Left forelimb (tissue), 1 donor: ENCODE data around the gene EME2.

Source experiments
- DNase-seq: peaks from one replicate; pipeline ENCODE4 v3.0.0-alpha.2; 2018; ENCODE audit warnings: low spot score

Gene EME2

DNA sequence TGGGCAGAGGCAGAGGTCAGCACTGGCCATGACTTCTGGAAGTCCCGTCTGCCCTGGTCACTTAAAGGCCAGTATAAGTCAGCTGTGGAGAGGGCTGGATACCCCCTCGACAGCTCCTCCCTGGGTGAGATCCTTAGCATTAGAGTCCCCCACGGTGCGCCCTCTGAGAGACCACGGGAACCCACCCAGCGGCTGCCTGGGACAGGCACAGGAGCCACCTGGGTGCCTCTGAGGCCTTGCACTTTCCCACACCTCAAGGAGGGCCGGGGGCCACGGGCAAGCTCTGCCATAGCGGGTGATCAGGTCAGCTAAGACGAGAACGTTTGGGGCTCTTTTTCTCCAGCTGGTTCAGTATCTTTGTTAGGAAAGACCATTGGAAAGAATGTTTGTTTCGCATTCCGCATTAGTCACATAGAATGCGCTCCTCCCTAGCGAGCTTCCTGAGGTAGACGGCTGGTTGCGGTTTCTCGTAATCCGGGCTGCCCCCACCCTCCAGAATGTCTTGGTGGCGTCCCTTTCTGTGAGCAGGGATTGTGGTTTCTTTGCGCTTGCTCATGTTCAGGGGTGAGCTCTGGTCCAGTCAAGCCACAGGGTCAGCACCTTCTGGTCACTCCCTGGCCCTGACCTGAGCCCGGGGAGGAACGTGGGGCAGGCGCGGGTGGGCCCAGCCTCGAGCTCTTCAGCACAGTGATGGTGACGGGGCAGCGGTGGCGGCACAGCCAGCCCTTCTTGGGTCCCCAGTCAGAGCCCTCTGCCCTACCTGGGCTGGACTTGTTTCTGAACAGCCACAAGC lies 26.5 kb upstream of the EME2 start:
- no peak for DNase-seq

GRCh38 chr16:1746693-1747195 lies 25.9 kb upstream of the EME2 start:
- DNase-seq, result no peak

DNA sequence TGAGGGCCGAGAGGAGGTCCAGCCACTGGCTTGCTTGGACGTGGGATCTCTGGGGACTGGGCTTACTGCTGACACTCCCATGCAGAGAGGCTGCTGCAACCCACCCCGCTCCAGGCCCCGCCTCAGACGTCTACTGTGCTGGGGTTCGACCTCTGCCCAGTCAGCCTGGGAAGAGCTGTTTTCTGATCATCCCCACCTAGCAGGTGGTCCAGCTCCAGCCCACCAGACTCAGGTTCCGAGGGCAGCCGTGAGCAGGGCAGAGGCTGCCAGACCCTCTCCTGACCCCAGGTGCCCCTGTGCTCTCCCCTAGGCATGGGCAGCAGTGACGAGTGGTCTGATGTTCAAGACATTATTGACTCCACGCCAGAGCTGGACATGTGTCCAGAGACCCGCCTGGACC lies 24.7 kb upstream of the EME2 start:
- no peak for DNase-seq

- no peak for DNase-seq
These were observed 23.2 kb upstream of the EME2 start for GRCh38 chr16:1749152-1750117.

- DNase-seq, result no peak
These were observed 20.7 kb upstream of the EME2 start for GRCh38 chr16:1751946-1752345.

DNA sequence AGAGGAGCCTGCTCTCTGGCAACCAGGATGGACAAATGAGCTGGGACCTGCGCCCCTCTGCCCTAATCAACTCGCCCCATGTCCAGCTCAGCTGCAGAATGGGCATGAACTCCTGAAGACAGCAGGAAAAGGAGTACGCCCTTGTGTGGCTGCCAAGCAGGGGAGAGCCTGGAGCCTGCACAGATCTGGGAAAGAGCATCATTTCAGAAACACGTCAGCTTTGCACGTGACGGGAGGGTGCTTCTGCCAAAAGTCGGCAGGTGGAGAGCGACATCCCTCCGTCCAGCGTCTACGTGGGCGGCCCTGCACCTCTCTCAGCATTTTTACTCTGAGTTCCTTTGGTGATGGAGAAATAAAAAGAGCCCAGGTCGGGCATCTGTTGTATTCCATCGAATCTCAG lies 19.8 kb upstream of the EME2 start:
- no peak for DNase-seq

DNA sequence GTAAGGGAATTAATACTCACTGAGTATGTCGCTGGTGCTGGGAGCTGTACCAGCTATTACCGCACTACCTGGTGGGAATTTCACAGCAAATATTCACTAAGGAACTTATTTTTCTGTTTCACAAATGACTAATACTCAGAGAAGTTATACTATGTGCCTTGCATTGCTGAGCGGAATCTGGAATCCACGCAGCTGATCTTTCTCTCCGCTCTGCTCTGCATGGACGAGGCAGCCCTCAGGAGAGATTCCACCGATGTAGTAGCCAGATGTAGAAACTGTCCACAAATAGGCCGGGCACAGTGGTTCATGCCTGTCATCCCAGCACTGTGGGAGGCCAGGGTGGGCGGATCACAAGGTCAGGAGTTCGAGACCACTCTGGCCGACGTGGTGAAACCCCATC lies 18.4 kb upstream of the EME2 start:
- no peak for DNase-seq

GRCh38 chr16:1757714-1758461 lies 14.7 kb upstream of the EME2 start:
- no peak for DNase-seq

DNA sequence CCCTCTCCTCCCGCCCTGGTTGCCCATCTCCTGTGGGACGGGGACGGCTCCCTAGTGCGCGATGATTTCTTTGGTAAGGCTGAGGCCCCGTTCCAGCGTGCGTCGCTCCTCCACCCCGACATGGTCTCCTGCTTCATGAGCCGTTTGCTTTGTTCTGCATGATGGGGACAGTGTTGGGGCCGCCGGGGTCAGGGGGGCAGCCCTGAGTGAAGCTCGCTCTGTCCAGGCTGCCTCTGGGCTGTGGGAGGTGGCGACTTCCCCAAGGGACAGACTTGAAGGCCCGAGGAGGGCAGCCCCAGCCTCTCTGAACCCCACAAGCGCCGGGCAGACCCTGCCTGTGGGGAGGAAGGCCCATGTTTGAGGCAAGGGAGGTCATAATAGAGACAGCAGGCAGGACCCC lies 13.7 kb upstream of the EME2 start:
- no peak for DNase-seq

DNA sequence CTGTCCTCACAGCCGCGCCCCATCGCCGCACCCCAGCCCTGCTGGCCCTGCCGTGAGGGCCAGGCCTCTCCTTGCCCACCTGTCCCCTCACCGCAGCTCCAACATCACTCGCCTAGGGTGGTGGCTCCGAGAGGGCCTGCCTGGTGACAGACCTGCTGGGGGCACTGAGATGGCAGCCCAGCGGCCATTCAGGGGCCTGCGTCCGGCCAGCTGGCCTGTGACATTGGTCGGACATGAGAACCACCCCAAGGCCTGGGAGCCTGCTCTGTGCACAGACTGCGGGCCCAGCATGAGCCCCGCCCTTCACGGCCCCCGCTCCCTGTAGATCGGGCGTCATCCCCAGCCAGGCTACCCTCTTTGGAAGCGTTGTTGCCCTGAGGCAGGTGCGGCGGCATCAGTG lies 13.1 kb upstream of the EME2 start:
- DNase-seq, result no peak

DNA sequence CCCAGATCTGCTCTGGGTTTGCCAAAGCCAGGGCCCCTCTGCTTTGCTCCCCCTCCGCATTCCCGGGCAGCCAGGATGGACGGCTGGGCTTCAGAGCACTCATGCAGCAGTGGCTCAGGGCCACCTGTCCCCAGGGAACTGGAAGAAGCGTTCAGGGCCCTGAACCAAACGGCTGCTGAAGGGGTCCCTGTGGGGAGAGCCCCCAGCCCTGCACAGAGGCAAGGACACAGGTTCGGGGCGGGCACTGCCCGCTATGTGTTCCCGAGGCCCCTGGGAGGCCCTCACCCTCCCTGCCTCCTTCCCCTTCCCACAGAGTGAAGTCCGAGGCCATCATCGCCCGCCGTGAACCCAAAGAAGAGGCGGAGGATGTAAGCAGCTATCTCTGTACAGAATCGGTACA lies 11.7 kb upstream of the EME2 start:
- DNase-seq, result no peak

DNA sequence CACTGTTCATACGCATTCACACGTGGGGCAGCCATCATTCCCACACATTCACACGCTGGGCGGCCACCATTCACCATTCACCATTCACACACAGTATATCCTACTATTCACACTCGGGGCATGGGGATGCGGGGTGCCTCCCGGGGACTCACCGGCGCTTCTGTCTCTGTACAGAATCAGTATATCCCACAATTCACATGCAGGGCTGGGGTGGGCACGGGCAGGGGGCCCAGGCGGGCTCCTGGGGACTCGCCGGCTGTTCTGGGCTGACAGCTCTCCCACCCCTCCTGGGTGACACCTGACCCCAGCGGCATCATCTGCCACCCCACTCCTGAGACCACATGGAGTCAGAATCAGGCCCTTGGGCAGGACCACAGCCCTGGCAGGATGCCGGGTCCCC lies 10.9 kb upstream of the EME2 start:
- DNase-seq, result no peak

DNA sequence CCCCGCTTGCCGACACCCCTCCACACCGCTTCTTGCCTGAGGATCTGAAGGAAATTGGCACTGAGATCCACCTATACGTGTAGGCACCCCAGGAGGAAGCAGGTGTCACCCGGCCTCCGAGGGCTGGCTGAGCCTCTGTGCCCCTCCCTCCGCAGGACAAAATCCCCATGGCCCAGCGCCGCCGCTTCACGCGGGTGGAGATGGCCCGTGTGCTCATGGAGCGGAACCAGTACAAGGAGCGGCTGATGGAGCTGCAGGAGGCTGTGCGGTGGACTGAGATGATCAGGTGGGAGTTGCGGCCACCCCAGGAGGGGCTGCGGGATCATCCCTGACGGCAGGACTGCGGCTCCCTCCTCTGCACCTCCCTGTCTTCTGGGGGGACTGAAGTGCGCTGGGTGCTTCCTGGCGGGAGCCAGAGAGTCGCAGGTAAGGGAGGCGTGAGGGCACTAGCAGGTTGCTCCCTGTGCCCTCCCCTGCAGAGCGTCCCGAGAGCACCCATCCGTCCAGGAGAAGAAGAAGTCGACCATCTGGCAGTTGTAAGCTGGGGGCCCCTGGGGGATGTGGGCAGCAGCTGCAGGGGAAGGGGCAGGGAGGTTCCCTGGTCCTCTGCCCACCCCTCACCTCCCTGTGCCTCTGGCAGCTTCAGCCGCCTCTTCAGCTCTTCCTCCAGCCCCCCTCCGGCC lies 10.3 kb upstream of the EME2 start:
- no peak for DNase-seq

DNA sequence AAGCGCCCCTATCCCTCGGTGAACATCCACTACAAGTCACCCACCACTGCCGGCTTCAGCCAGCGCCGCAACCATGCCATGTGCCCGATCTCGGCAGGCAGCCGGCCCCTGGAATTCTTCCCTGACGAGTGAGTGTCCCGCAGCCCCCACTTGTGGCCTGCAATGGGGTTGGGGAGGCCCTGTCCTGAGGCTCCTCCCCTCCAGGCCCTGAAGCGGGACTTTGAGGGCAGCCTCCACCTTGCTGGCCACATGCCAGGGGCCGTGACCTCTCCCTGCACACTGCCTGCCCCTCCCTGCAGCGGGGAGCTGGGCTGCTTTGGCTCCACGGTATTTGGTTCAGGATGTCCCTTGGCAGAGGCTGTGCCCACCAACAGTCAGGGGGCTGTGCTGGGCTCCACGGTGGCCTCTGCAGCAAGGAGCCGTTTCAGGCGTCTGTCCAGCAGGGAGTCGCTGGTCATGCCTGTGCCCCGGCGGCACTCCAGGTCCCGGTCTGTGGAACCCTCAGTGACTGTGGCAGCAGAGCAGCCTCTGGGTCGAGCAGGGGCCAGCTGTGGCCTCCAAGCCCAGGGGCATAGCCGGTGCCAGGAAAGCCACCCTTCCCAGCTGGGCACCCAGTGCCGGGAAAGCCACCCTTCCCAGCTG lies 9.6 kb upstream of the EME2 start:
- no peak for DNase-seq

GRCh38 chr16:1763521-1764511 lies 8.8 kb upstream of the EME2 start:
- DNase-seq, result no peak

- DNase-seq, result no peak
These were observed 7.6 kb upstream of the EME2 start for GRCh38 chr16:1764971-1765370.

DNA sequence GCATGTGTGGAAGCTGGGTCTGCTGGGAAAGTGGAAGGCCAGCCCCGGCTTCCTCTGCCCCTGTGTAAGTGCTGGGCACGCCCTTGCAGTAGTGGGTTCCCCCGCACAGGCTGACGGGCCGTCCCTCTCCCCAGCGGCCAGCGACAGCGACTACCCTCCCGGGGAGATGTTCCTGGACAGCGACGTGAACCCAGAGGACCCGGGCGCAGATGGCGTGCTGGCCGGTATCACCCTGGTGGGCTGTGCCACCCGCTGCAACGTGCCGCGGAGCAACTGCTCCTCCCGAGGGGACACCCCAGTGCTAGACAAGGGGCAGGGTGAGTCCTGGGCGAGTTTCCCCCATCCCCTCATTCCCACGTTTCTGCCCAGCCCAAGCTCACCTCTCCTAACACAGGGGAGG lies 6.8 kb upstream of the EME2 start:
- DNase-seq, result no peak

- DNase-seq, result no peak
These were observed 6.4 kb upstream of the EME2 start for GRCh38 chr16:1766231-1766630.

DNA sequence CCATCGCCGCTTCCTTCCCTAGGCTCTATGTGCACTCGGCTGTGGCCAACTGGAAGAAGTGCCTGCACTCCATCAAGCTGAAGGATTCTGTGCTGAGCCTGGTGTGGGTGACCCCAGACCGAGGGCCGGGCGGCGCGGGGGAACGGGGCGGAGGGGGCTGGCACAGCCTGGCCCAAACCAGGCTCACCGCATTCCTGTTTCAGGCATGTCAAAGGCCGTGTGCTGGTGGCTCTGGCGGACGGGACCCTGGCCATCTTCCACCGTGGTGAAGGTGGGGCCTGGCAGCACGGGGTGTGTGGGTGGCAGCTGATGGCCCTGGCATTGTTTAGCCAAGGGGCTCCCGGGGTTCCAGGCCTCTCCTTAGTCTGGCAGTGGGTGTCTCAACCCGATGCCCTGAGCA lies 5.9 kb upstream of the EME2 start:
- DNase-seq, result no peak
